HuH-7.5 (cell line): ENCODE data around the gene ITPRIP.

Experiments used
- DNase-seq: peaks from one replicate; pipeline ENCODE4 v3.0.0; 2011; ENCODE audit warnings: low spot score

ITPRIP gene

DNA sequence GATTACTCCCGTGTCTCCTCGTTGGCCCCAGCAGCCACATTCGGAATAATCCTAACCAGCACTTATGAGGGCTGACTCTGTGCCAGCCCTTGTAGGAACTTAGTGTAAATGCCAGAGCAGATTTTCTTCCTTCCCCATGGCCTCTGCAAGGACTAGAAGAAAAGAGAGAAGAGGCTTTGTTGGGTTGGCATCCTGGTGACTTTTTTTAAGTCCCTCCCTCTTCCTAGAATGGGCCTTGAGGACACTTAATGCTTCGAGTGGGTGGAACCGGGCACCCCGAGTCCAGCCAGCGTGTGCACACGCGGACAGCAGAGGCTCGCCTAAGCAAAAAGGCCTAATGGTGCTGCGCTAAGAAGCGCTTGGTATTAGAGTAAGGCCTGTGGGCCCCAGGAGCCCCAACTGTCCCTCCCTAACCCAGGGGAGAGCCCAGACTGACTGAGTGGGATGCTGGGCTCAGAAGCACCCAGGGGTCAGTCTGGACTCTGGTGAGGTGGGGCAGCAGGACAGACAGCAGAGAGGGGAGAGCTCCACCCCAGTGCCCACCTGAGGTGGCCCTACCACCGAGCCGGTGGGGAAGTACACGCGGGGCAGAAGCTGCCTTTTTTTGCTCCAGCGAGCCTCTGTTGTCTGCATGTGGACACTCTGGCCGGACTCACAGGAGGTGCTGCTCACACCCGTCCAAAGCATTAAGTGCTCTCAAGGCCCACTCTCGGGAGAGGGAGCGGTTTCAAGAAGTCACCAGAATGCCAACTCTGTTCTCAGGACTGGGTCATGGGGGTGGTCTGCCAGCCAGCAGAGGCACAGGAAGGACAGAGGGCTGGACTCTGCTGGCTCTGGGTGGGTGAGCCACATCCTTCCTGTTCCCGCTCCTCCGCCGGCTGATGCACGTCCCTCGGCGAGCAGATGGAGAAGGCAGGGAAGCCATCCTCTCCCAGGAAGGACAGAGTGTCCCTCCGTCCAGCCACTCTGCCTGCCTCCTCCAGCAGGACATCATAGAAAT lies 12.5 kb downstream of the ITPRIP start:
- no peak for DNase-seq

- no peak for DNase-seq
Measured at GRCh38 chr10:104324931-104325330, 13.3 kb downstream of the ITPRIP start.

DNA sequence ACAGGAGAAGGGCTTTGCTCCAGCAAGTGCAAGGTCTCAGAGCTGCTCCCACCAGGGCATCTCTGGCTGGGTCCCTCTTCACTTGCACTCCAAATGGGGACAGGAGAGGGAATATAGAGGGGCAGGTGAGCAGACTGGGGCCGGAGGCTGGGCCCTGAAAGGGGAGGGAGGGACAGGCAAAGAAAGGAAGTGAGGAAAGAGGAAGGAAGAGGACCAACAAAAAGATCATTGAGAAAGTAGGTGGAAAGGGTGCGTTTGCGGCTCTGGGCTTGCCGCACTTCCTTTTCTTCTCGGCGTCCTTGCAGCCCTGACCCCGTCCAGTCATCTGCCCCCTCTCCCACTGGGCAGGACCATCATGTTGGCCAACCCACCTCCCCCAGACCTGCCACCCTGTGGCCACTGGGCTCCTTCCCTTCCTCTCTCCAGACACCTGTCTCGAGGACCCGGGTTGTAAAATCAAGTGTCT lies 14.0 kb downstream of the ITPRIP start:
- DNase-seq: no peak

DNA sequence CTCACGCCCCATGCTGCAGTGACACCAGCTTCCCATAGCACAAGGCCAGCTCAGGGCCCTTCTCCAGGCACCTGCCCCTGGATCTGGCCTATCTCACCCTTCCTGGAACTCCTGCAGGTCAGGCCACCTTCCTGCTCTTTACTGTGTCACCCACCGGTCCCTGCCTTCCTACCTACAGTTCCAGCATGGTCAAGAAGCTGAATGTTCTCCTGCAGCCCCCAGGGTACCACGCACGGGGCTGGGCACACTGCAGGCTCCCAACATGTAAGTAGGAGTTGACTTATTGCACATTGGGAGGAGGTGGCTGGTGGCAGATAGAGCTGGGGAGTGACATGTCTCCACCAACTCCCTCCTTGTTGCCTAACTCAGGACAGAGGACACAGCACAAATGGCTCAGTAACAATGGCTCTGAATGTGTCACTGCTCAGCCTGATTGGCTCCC lies 14.5 kb downstream of the ITPRIP start:
- no peak for DNase-seq

DNA sequence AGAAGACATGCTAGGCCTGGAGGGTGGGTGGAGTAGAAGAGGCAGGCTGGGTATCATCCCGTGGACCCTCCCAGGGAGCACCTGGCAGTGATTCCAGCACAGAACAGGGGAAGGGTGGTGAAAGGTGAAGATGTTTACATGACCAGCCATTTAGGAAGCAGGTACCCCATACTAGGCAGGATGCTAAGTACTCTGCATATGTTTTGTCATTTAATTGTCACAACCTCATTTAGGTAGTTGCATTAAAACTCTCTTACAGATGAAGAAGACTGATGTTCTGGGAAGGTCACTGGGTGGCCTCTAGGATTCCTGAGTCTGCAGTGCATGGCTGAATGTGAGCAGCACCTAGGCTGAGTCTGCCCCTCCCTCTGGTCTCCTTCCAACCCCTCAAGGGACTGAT lies 15.2 kb downstream of the ITPRIP start:
- no peak for DNase-seq

- no peak for DNase-seq
Measured at GRCh38 chr10:104322416-104322782, 15.9 kb downstream of the ITPRIP start.

GRCh38 chr10:104321725-104322415 lies 16.4 kb downstream of the ITPRIP start:
- DNase-seq: no peak

DNA sequence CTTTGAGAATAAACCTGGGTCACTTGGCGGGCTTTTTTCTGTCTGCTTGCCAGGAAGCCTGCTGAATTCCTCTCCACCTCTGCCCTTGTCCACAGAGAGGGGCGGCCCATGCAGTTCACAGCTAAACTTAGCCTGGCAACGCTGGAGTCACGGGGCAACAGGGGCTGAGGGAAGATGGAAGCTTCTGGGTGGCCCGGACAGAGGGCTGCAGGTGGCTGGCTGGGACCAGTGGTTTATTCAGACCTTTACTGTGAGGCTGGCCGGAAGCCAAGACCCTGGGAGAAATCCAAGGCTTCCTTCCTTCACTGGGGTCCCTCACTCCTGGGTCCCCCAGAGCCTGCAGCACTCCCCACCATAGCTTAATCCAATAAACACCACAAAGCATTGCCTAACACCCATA lies 17.0 kb downstream of the ITPRIP start:
- no peak for DNase-seq

DNA sequence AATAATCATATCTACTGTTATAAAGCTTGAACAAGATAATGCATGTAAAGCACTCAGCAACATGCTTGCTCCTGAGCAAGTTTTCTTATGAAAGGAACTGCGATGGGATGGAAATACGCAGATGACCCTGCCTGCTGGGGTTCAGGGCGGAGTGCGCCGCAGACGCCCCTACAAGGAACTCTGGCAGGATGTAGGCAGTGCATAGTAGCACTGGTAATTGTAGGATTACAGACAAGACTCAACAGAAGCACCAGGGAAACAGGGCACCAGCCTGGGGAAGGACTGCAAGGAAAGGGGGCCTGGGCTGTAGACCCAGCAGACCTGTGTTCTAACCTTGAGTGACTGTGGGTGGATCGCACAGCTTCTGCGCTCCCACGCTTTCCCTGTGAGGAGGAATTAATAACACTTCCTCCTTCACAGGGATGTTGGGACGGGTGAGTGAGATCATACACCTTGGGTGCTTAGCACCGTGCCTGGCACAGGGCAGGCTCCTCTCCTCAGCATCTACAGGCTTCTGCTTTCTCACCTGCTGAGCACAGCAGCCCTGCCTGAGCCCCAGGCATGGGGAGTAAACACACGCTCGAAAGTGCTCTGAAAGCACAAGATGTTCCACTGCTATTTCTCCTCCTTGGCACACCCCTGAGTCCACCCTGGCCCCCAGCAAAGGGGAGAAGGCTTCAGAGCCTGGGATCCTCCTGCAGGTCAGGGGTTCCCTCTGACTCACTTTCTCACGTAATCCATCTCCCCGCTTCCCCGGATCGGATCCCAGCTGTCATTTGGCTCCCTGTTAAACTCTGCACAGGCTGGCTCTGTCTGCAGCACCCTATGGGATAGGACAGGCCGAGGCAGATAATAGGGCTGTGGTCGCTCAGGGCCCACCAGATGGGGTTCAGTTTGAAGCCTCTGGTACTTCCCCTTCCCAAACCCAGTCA lies 19.2 kb downstream of the ITPRIP start:
- DNase-seq: no peak

GRCh38 chr10:104318326-104318725 lies 19.9 kb downstream of the ITPRIP start:
- no peak for DNase-seq

- no peak for DNase-seq
Measured at GRCh38 chr10:104317726-104318299, 20.5 kb downstream of the ITPRIP start.

- no peak for DNase-seq
Measured at GRCh38 chr10:104317269-104317710, 21.0 kb downstream of the ITPRIP start.

DNA sequence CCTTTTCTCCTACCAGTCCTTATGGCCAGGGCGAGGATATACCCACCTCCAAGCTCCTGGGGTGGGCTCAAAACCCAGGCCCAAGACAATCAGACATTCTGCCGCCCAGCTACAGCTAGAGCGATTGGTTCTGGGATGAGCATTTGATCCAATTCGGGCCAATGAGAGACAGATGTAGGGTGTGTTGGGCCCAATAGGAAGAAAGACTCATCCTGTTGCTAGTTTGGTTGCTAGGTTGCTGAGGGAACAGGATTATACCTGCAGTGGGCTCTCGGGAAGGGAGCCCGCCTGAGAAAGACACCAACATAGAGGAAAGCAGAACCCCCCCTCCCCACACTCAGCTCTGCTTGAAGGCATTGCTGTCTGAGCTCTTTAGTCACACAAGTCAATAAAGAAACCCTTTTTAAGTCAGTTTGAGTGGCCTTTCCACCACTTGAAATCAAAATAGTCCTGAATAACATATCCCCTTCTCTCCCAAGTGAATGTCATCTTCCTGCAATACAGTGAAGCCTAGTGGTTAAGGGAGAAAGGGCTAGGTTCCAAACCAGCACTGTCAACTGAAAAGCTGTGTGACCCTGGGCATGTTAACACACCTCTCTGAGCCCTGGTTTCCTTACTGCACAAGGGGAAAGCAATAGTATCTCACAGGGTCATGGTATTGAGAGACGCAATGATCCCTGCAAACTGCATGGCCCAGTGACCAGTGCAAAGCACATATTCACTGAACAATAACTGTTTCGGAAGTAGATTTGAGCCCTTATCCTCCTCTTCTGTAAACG lies 21.8 kb downstream of the ITPRIP start:
- DNase-seq: no peak

GRCh38 chr10:104315486-104315921 lies 22.8 kb downstream of the ITPRIP start:
- no peak for DNase-seq

GRCh38 chr10:104314591-104315485 lies 23.4 kb downstream of the ITPRIP start:
- DNase-seq: no peak

GRCh38 chr10:104311184-104311720 lies 27.0 kb downstream of the ITPRIP start:
- DNase-seq: no peak

- no peak for DNase-seq
Measured at GRCh38 chr10:104309980-104310978, 28.0 kb downstream of the ITPRIP start.

- no peak for DNase-seq
Measured at GRCh38 chr10:104308439-104308903, 29.8 kb downstream of the ITPRIP start.
